Breast epithelium (tissue), 4 donors: ENCODE data around the gene MON2. TPM values are rescaled to one million over a fixed set of nuclear protein-coding genes. Genes with fewer than 3 reads are reported as not detected.

Experiments
- DNase-seq, 2 donors: peaks; one replicate each; pipeline ENCODE4 v3.0.0-alpha.2; 2019; ENCODE audit warnings: low spot score in 2 of 2
- H3K27ac ChIP-seq, 2 donors: fragments of 200-600 bp; sonication (generic) in 1 of 2; one replicate each; pipeline ENCODE4 v1.5.1; 2016 to 2019; ENCODE audit warnings: mild to moderate bottlenecking in 1 of 2
- H3K27me3 ChIP-seq, 2 donors: fragments of 200-600 bp; sonication (generic) in 1 of 2; one replicate each; pipeline versions ENCODE4 v1.5.1 to v1.6.0; 2017 to 2019; ENCODE audit warnings: control low read depth in 1 of 2, mild to moderate bottlenecking in 1 of 2
- H3K36me3 ChIP-seq: fragments of 200-600 bp; one replicate; pipeline ENCODE4 v1.5.1; 2019
- H3K4me1 ChIP-seq, 2 donors: fragments of 200-600 bp; sonication (generic); one replicate each; pipeline ENCODE4 v1.5.1; 2016 to 2019; ENCODE audit warnings: control low read depth in 1 of 2
- H3K4me3 ChIP-seq, 3 donors: fragments of 200-600 bp; sonication (generic); 1 replicate in 2 of 3; 2 replicates in 1 of 3; pipeline ENCODE4 v1.5.1; 2016 to 2019; ENCODE audit warnings: mild to moderate bottlenecking in 3 of 3, moderate library complexity in 2 of 3
- H3K9me3 ChIP-seq, 2 donors: fragments of 200-600 bp; sonication (generic) in 1 of 2; one replicate each; pipeline ENCODE4 v1.5.1; 2016 to 2019; ENCODE audit warnings: control low read depth in 1 of 2
- POLR2A ChIP-seq: fragments of 450-650 bp; IDR thresholded peaks from one replicate; pipeline ENCODE4 v1.6.1; 2016; ENCODE audit warnings: antibody characterized with exemption, mild to moderate bottlenecking, moderate library complexity
- POLR2AphosphoS5 ChIP-seq, 3 donors: sonication (generic); formaldehyde crosslinking; IDR thresholded peaks; one replicate each; pipeline ENCODE4 v1.6.1; 2017; ENCODE audit warnings: antibody characterized with exemption in 3 of 3
- intact Hi-C: fragments of 100-400 bp; cut with DNase I; formaldehyde crosslinking; loops from one replicate; pipeline ENCODE4 v1.15.1; 2023; ENCODE audit warnings: low total_unique reads
- total RNA-seq, 3 donors: library from RNA; depleted of rRNA; stranded (reverse); fragments of >200 nt; gene quantifications; one replicate each; pipeline ENCODE4 v1.1.0, GENCODE V29; 2016
- TF ChIP-seq, protein P1 (sequence below), 3 donors: fragments of 450-650 bp; IDR thresholded peaks; one replicate each; pipeline ENCODE4 v1.5.1; 2016 to 2017; ENCODE audit warnings: antibody characterized with exemption in 3 of 3, mild to moderate bottlenecking in 3 of 3, moderate library complexity in 3 of 3

The MON2 gene
- total RNA-seq, 3 donors from 2014 or later = 85.0 to 162 (median 123) TPM

DNA sequence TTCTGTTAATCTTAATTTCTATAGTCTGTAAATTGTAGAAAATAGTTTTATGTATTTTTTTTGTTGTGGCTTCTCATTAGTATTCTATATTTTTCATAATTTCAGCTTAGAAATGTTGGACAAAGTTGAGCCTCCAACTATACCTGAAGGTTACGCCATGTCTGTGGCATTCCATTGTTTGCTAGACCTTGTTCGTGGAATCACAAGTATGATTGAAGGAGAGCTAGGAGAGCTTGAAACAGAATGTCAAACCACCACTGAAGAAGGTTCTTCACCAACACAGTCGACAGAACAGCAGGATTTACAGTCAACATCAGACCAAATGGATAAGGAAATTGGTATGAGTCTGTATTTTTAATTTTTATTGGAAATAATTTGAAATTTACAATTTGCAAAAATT is 65.7 kb downstream of the MON2 start:
- no peaks in the 10 kb centered on the region for H3K27me3 ChIP-seq
- H3K4me3 ChIP-seq = no peak overlapping the region
- no peak overlapping the region for H3K27ac ChIP-seq
- peaks cover 6% of the 10 kb centered on the region for H3K36me3 ChIP-seq
- no peaks in the 10 kb centered on the region for H3K9me3 ChIP-seq
- DNase-seq = no peak
- TF ChIP-seq POLR2AphosphoS5 (IDR thresholded peaks at IDR 0.05) = no peak
- TF ChIP-seq, protein P1, sequence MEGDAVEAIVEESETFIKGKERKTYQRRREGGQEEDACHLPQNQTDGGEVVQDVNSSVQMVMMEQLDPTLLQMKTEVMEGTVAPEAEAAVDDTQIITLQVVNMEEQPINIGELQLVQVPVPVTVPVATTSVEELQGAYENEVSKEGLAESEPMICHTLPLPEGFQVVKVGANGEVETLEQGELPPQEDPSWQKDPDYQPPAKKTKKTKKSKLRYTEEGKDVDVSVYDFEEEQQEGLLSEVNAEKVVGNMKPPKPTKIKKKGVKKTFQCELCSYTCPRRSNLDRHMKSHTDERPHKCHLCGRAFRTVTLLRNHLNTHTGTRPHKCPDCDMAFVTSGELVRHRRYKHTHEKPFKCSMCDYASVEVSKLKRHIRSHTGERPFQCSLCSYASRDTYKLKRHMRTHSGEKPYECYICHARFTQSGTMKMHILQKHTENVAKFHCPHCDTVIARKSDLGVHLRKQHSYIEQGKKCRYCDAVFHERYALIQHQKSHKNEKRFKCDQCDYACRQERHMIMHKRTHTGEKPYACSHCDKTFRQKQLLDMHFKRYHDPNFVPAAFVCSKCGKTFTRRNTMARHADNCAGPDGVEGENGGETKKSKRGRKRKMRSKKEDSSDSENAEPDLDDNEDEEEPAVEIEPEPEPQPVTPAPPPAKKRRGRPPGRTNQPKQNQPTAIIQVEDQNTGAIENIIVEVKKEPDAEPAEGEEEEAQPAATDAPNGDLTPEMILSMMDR (IDR thresholded peaks at IDR 0.05) = no peak
- no peak for TF ChIP-seq POLR2A
- no peaks in the 10 kb centered on the region for H3K4me1 ChIP-seq
- intact Hi-C loops = no loop called here

DNA sequence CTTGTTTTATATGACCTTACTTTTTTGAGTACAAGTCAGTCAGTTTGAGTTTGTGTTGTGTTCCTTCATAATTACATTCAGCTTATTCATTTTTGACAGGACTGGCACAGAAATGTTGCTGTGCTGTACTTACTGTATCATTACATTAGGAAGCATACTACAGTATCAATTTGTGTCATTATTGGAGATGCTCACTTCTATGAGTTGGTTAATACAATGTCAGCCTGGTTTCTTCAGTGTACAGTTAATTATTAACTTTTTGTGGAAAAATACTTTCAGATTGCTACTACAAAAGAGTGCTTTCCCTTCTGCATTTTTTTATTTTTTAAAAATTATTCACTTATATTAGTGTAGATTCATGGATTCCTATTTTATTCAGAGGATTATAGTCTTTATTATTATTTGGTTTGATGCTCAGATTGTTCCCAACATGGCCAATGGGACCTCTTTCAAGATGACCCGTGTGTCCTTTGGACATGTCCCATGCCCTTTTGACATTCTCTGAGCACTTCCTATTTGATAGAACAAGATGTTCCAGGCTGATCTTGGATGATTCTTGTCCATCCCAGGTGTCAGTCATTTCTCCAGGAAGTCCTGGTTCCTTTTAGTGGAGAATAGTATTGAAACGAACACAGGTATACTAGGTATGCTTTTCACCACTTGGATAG is 66.6 kb downstream of the MON2 start:
- DNase-seq = no peak
- intact Hi-C loops = no loop called here
- H3K9me3 ChIP-seq = no peaks in the 10 kb centered on the region
- TF ChIP-seq POLR2AphosphoS5 (IDR thresholded peaks at IDR 0.05) = no peak
- no peak for TF ChIP-seq POLR2A
- TF ChIP-seq, protein P1 (IDR thresholded peaks at IDR 0.05) = no peak
- peaks cover 9% of the 10 kb centered on the region for H3K36me3 ChIP-seq
- no peak overlapping the region for H3K27ac ChIP-seq
- H3K4me1 ChIP-seq = no peaks in the 10 kb centered on the region
- no peak overlapping the region for H3K4me3 ChIP-seq
- H3K27me3 ChIP-seq = no peaks in the 10 kb centered on the region

DNA sequence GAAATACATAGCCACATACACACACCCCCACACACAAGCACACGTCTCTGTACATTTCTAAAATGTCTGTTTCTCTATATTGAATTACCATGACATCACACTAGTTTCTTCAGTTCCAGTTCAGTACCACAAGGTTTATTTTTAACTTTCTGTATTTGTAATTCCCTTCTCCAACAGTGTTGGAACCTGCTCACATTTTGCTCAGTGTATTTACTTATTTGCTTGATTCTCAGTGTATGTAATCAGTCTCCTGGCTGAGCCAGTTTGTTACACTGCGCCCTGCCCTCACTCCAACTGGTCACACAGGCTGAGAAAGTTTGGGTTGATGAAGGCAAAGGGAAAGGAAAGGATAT is 67.1 kb downstream of the MON2 start:
- Histone ChIP-seq H3K9me3 (no peaks in the 10 kb centered on the region), H3K27ac (peak overlapping the region in 1 of 2 donors; percentile 27), H3K4me3 (no peak overlapping the region), H3K4me1 (no peaks in the 10 kb centered on the region), H3K36me3 (peaks cover 10% of the 10 kb centered on the region), H3K27me3 (no peaks in the 10 kb centered on the region)
- DNase-seq = no peak
- intact Hi-C loops = no loop called here
- TF ChIP-seq, protein P1 (IDR thresholded peaks at IDR 0.05) = no peak
- TF ChIP-seq POLR2AphosphoS5 (IDR thresholded peaks at IDR 0.05) (no peak), POLR2A (no peak)

DNA sequence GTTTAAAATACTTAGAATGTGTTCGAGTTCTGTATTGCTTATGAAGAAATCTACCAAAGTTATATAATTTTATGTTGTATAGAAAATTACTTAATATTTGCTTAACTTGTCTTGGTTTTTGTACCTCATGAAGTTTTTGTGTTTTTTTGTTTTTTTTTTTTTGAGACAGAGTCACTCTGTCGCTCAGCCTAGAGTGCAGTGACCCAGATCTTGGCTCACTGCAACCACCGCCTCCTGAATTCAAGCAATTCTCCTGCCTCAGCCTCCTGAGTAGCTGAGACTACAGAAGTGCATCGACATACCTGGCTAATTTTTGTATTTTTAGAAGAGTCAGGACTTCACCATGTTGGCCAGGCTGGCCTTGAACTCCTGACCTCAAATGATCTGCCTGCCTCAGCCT is 69.9 kb downstream of the MON2 start:
- Histone ChIP-seq H3K27ac (no peak overlapping the region), H3K4me3 (no peak overlapping the region), H3K9me3 (no peaks in the 10 kb centered on the region), H3K27me3 (no peaks in the 10 kb centered on the region), H3K4me1 (no peaks in the 10 kb centered on the region), H3K36me3 (peaks cover 12% of the 10 kb centered on the region)
- intact Hi-C loops = no loop called here
- DNase-seq = no peak
- TF ChIP-seq POLR2A (no peak), POLR2AphosphoS5 (IDR thresholded peaks at IDR 0.05) (no peak)
- TF ChIP-seq, protein P1 (IDR thresholded peaks at IDR 0.05) = no peak

DNA sequence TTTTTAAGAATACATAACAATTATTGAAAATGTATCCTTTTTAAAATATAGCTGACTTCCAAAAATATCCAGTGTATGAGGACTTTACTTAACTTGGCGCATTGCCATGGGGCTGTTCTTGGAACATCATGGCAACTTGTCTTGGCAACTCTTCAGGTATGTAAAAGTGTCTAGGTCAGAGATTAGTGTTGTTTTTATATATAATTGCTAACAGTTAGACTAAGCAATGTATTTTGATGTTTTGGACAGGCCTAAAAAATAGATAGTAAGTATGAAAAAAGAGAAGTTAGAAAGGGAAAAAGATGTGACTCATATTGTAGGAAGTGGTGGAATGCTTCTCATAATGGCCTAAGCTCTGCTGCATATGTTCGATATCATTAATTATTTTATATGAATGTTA is 70.9 kb downstream of the MON2 start:
- Histone ChIP-seq H3K36me3 (peaks cover 12% of the 10 kb centered on the region), H3K4me1 (no peaks in the 10 kb centered on the region), H3K27ac (no peak overlapping the region), H3K4me3 (no peak overlapping the region), H3K9me3 (no peaks in the 10 kb centered on the region), H3K27me3 (no peaks in the 10 kb centered on the region)
- TF ChIP-seq, protein P1 (IDR thresholded peaks at IDR 0.05) = no peak
- TF ChIP-seq POLR2AphosphoS5 (IDR thresholded peaks at IDR 0.05) (no peak), POLR2A (no peak)
- intact Hi-C loops = no loop called here
- no peak for DNase-seq
